Measurements from ENCODE around the gene NAT14. TPM values are rescaled to one million over a fixed set of nuclear protein-coding genes. Genes with fewer than 3 reads are reported as not detected.

Gene NAT14
- polyA plus RNA-seq, 1 experiment = 34.8 TPM

DNA sequence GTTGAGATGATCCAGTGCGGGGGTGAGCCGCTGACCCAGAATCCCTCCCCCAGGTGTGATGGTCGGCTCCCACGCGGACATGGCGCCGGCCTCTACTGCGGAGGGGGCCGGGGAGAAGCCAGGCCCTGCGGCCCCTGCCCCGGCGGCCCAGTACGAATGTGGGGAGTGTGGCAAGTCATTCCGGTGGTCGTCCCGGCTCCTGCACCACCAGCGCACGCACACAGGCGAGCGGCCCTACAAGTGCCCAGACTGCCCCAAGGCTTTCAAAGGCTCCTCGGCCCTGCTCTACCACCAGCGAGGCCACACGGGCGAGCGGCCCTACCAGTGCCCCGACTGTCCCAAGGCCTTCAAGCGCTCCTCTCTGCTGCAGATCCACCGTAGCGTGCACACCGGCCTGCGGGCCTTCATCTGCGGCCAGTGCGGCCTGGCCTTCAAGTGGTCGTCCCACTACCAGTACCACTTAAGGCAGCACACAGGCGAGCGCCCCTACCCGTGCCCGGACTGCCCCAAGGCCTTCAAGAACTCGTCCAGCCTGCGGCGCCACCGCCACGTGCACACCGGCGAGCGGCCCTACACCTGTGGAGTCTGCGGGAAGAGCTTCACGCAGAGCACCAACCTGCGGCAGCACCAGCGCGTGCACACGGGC, 3.7 kb upstream of the NAT14 start:
- ChIA-PET CTCF (no interaction called here), POLR2A (no interaction called here)
- TF ChIP-seq, protein P1, sequence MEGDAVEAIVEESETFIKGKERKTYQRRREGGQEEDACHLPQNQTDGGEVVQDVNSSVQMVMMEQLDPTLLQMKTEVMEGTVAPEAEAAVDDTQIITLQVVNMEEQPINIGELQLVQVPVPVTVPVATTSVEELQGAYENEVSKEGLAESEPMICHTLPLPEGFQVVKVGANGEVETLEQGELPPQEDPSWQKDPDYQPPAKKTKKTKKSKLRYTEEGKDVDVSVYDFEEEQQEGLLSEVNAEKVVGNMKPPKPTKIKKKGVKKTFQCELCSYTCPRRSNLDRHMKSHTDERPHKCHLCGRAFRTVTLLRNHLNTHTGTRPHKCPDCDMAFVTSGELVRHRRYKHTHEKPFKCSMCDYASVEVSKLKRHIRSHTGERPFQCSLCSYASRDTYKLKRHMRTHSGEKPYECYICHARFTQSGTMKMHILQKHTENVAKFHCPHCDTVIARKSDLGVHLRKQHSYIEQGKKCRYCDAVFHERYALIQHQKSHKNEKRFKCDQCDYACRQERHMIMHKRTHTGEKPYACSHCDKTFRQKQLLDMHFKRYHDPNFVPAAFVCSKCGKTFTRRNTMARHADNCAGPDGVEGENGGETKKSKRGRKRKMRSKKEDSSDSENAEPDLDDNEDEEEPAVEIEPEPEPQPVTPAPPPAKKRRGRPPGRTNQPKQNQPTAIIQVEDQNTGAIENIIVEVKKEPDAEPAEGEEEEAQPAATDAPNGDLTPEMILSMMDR (IDR thresholded peaks at IDR 0.05; ENCODE audit: insufficient read depth, low read depth, low read length) = no peak
- Histone ChIP-seq H3K27me3 (ENCODE audit: control insufficient read depth, insufficient read depth, low read length) (no peaks in the 10 kb centered on the region), H3K36me3 (ENCODE audit: control insufficient read depth, insufficient read depth, low read length) (peaks cover 5% of the 10 kb centered on the region), H3K4me3 (ENCODE audit: low read depth, low read length) (no peak overlapping the region)
- no peak for DNase-seq (ENCODE audit: low read depth)

DNA sequence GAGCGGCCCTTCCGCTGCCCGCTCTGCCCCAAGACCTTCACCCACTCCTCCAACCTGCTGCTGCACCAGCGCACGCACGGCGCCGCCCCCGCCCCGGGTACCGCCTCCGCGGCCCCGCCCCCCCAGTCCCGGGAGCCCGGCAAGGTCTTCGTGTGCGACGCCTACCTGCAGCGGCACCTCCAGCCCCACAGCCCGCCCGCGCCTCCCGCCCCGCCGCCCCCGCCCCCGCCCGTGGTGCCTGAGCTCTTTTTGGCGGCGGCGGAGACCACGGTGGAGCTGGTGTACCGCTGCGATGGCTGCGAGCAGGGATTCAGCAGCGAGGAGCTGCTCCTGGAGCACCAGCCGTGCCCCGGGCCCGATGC, 3.2 kb upstream of the NAT14 start:
- POLR2A ChIA-PET = no interaction called here
- no peak for DNase-seq (ENCODE audit: low read depth)
- peaks cover 5% of the 10 kb centered on the region for H3K36me3 ChIP-seq (ENCODE audit: control insufficient read depth, insufficient read depth, low read length)
- H3K27me3 ChIP-seq (ENCODE audit: control insufficient read depth, insufficient read depth, low read length) = no peaks in the 10 kb centered on the region
- CTCF ChIA-PET = no interaction called here
- TF ChIP-seq, protein P1 (IDR thresholded peaks at IDR 0.05; ENCODE audit: insufficient read depth, low read depth, low read length) = no peak
- H3K4me3 ChIP-seq (ENCODE audit: low read depth, low read length) = no peak overlapping the region

DNA sequence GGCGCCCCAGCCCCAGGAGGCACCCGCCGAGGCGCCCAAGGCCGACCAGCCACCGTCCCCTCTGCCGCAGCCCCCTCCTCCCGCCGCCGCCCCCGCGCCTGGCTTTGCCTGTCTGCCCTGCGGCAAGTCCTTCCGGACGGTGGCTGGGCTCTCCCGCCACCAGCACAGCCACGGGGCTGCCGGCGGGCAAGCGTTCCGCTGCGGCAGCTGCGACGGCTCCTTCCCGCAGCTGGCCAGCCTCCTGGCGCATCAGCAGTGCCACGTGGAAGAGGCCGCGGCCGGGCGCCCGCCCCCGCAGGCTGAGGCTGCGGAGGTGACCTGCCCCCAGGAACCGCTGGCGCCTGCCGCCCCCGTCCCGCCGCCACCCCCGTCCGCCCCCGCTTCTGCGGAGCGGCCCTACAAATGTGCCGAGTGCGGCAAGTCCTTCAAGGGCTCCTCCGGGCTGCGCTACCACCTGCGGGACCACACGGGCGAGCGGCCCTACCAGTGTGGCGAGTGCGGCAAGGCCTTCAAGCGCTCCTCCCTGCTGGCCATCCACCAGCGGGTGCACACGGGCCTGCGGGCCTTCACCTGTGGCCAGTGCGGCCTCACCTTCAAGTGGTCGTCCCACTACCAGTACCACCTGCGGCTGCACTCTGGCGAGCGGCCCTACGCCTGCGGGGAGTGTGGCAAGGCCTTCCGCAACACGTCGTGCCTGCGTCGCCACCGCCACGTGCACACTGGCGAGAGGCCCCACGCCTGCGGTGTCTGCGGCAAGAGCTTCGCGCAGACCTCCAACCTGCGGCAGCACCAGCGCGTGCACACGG, 2.6 kb upstream of the NAT14 start:
- Histone ChIP-seq H3K27me3 (ENCODE audit: control insufficient read depth, insufficient read depth, low read length) (no peaks in the 10 kb centered on the region), H3K36me3 (ENCODE audit: control insufficient read depth, insufficient read depth, low read length) (peaks cover 5% of the 10 kb centered on the region), H3K4me3 (ENCODE audit: low read depth, low read length) (no peak overlapping the region)
- DNase-seq (ENCODE audit: low read depth) = no peak
- ChIA-PET POLR2A (no interaction called here), CTCF (no interaction called here)
- TF ChIP-seq, protein P1 (IDR thresholded peaks at IDR 0.05; ENCODE audit: insufficient read depth, low read depth, low read length) = no peak

DNA sequence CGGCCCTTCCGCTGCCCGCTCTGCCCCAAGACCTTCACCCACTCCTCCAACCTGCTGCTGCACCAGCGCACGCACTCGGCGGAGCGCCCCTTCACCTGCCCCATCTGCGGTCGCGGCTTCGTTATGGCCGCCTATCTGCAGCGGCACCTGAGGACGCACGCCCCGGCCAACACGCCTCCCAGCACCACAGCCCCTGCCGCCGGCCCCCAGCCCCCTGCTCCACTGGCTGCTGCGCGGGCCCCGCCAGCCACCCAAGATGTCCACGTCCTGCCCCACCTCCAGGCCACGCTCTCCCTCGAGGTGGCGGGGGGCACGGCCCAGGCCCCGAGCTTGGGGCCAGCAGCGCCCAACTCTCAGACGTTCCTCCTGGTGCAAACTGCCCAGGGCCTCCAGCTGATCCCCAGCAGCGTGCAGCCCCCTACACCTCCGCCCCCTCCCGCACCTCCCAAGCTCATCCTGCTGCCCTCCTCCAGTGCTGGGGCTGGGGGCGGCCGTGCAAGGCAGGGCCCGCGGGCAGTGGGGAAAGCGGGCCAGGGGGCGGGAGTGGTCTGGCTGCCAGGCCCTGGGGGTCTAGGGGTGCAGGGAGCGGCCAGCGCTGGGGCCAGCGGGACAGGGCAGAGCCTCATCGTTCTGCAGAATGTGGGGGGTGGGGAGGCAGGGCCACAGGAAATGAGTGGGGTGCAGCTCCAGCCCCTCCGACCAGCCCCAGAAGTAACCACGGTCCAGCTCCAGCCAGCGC, 1.9 kb upstream of the NAT14 start:
- DNase-seq (ENCODE audit: low read depth) = no peak
- no peaks in the 10 kb centered on the region for H3K27me3 ChIP-seq (ENCODE audit: control insufficient read depth, insufficient read depth, low read length)
- peaks cover 5% of the 10 kb centered on the region for H3K36me3 ChIP-seq (ENCODE audit: control insufficient read depth, insufficient read depth, low read length)
- TF ChIP-seq, protein P1 (IDR thresholded peaks at IDR 0.05; ENCODE audit: insufficient read depth, low read depth, low read length) = no peak
- ChIA-PET POLR2A (no interaction called here), CTCF (interaction anchor here (2.9 kb wide), 1 partner anchor 15 kb away, joined by 11 read pairs; no protein-coding TSS in a partner anchor)
- H3K4me3 ChIP-seq (ENCODE audit: low read depth, low read length) = no peak overlapping the region
